T-helper 22 cell (primary cell): Measurements from ENCODE around the gene WDR13.
"Not testable (repeated sequence)": the region's sequence is repeated elsewhere in the genome, so short reads cannot be mapped to it uniquely, and the experiment has no call there.

Experiments
- DNase-seq: peaks from one replicate; pipeline ENCODE4 v3.0.0-alpha.2; 2020; ENCODE audit warnings: low read depth

Gene WDR13

DNA sequence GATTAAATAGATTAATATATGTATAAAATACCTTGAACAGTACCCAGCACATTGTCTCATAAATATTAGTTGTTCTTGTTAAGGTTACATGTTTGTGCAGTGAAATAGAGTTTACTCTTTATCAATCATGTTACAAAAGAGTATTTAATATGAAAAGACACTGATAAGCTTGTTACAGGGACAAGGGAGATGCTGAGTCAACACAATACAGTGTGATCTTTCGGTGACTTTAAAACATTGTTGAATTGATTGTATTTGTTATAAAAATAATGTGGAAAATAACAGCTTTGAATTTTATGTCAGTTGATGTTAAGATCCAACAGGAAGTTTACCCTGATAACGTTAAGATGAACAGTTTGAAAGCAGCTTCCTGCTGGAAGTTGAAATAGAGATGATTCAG lies 1.4 kb upstream of the WDR13 start:
- DNase-seq, result no peak

DNA sequence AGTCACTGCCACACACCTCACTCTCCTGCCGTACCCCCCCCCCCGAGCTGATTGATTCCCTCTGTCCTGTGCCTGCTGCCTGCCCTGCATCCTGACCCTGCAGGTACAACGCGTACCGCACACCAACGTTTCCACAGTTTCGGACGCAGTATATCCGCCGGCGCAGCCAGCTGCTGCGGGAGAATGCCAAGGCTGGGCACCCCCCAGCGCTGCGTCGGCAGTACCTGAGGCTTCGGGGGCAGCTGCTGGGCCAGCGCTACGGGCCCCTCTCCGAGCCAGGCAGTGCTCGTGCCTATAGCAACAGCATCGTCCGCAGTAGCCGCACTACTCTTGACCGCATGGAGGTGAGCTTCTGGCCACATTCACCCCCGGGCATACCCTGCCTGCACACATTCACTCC lies 1.3 kb downstream of the WDR13 start:
- no peak for DNase-seq

GRCh38 chrX:48599341-48599740 lies 2.0 kb downstream of the WDR13 start:
- no peak for DNase-seq

GRCh38 chrX:48600226-48600625 lies 2.9 kb downstream of the WDR13 start:
- DNase-seq, result no peak

GRCh38 chrX:48601741-48602394 lies 4.6 kb downstream of the WDR13 start:
- no peak for DNase-seq

DNA sequence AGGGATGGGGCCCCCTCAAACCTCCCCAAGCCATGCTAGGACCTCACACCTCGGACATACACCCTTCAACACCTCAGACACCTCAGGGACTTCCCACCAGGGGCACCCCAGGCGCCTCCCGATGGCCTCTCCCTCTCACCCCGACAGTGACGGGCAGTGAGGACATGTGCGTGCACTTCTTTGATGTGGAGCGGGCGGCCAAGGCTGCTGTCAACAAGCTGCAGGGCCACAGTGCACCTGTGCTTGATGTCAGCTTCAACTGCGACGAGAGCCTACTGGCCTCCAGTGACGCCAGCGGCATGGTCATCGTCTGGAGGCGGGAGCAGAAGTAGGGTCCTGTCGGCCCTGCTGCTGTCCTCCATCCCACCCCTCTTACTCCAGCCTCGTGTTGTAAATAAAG lies 7.4 kb downstream of the WDR13 start:
- DNase-seq, result no peak

- DNase-seq, result no peak
These were observed 8.8 kb downstream of the WDR13 start for GRCh38 chrX:48606091-48606490.

GRCh38 chrX:48611703-48612102 lies 14.4 kb downstream of the WDR13 start:
- DNase-seq, result no peak

- DNase-seq, result no peak
These were observed 16.3 kb downstream of the WDR13 start for GRCh38 chrX:48613502-48614160.

DNA sequence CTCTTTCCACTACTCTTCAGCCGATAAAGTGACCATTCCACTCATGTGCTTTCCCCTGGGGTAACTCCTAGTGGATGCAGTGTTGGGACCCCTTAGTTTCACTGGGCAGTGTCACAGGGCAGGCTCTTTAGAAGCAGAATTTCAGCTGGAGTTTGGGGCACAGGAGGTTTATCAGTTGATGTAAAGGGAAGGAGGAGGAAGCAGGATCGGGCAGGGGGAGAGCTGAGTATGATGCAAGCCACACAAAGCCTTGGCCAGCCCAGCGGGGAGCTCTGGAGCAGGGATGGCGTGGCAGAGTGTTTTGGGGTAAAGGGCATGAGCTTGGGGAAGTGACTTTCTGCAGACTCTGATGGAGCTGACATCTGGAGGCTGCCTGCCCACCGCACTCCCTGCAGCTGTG lies 19.3 kb downstream of the WDR13 start:
- DNase-seq, result no peak

DNA sequence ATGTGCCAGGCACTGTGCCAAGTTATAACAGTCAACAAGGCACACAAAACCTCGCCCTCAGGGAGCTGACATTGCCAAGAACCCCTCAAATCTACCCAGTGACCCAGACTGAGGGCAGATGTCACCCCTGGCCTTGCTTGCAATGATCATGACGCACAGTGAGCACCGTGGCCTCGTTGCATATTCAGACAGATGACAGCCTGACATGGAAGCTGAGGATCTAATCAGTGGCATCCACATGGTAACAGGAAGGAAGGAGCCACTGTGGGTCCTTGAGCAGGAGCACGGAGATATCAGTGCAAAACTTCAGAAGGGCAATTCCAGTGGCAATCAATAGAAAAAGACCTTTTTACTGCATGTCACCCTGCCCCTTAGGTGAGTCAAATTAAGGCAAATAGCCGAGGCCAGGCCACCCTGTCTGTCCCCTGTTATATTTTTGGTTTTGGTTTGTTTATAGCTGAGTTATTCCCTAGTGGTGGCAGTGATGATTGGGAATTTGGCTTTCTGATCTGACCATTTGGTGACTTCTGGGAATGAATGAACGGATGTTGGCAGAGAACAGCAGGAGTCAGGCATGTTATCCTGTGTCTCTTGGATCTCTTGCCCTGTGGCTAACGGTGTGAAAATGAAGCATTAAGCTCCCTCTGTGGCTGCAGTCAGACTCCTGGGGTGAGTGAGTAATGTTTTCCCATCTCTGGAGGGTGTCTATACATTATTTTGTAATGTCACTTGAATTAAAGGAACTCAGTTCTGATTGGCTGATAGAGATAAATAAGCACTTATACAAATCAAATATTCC lies 20.4 kb downstream of the WDR13 start:
- no peak for DNase-seq

DNA sequence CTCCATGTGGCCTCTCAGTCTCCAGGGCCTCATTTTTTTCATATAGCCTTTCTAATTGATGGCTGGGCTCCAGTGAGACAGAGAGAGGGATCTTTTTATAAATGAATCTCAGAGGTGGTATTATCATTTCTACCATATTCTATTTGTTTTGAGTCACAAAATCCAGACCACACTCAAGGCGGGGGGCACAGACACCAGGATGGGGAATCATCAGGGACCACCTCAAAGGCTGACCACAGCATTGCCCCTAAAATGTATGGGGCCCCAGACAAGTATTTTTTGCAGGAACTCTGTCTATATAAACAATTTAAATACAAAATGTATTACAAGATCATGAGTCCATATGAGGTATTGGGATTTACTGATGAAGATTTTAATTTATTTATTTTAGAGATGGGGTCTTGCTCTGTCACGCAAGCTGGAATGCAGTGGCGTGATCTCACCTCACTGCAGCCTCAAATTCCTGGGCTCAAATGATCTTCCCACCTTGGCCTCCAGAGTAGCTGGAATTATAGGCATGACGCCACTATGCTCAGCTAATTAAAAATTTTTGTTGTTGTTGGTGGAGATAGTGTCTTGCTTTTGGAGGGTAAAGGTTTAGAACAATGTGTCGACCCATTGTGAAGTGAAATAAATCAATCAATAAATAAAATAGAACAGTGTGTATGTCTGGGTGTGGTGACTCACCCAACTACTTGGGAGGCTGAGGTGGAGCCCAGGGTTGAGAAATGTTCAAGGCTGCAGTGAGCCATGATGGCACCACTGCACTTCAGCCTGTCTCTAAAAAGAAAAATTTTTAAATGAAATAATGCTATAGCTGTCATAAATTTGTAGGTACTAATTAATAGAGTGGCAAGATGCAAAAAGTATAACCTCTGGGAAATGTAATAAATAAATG lies 29.4 kb downstream of the WDR13 start:
- DNase-seq, result no peak

DNA sequence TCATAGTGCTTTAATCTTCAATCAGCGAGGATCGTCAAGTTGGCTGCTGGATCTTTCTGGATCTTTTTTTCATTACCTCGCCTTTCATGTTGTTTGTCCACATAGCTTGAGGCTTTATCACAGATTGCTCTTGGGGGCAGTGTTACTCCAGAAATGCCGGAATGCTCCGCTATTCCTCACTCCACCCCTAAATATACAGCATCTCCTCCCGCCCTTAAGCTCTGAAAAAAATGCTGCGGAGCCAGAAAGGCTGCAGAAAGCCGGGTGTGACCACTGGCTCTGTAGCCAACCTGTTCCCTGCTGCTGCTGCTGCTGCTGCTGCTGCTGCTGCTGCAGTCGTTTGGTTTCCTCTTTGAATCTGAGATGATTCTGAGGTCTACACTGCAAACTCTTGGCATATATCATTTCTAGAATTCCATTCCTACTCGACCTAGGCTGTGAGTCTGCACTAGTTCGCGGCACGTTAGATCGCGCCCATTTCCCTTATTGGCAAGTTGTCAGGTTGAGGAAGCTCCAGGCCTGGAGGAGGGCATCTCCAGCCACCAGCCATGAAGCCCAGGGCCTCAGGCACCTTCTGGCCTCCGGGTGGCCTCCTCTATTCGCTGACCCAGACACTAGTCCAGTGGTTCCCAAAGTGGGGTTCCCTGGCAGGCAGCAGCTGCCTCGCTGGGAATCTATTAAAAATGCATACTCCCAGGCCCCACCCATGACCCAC lies 34.2 kb downstream of the WDR13 start:
- peak; percentile 34 for DNase-seq

DNA sequence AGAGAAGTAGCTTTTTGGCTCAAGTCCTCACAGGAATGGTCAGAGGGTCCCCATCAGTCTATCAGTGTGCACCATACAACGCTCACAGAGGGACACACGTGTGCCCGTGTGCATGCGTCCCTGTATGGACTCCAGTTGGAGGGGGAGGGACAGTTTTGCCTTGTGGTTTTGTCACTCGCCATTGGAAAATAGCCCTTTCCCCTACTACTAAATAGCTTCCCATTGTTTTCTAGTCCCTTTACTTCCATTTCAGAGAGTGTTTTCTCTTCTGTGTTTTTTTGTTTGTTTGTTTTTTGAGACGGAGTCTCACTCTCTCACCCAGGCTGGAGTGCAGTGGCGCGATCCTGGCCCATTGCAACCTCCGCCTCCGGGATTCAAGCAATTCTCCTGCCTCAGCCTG lies 34.9 kb downstream of the WDR13 start:
- DNase-seq, result no peak

- no peak for DNase-seq
These were observed 39.0 kb downstream of the WDR13 start for GRCh38 chrX:48636301-48636700.

GRCh38 chrX:48636776-48637175 lies 39.5 kb downstream of the WDR13 start:
- DNase-seq, result no peak

DNA sequence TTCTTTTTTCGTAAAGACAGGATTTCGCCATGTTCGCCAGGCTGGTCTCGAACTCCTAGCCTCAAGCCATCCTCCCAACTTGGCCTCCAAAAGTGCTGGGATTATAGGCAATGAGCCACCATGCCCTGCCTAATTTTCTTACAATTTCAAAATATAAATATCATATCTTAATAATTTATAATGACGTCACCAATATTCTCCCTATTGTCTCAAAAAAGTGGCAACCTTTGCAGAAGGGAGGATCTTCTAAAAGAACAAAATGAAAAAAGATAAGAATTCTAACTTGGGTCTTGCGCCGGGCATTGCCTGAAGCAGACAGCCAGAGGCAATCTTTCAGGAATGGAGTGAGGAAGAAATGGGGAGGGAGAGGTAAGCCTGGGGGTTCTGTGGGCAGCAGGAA lies 48.4 kb downstream of the WDR13 start:
- no peak for DNase-seq

- peak; percentile 15 for DNase-seq
These were observed 51.1 kb downstream of the WDR13 start for GRCh38 chrX:48648336-48648751.

- DNase-seq, result no peak
These were observed 51.8 kb downstream of the WDR13 start for GRCh38 chrX:48649102-48649501.

- not testable (repeated sequence) for DNase-seq
These were observed 54.8 kb downstream of the WDR13 start for GRCh38 chrX:48652055-48652579.

GRCh38 chrX:48654746-48655145 lies 57.5 kb downstream of the WDR13 start:
- not testable (repeated sequence) for DNase-seq
